Epithelial cell of proximal tubule (primary cell): Measurements from ENCODE around the gene ABCG4. TPM values are rescaled to one million over a fixed set of nuclear protein-coding genes. Genes with fewer than 3 reads are reported as not detected.
A peak's percentile ranks its signal among the peaks of the same experiment; 100 is the strongest.
"Not testable (repeated sequence)": the region's sequence is repeated elsewhere in the genome, so short reads cannot be mapped to it uniquely, and the experiment has no call there.

Experiments used
- DNase-seq: peaks from one replicate; pipeline ENCODE4 v3.0.0-alpha.2; 2011; ENCODE audit warnings: low read depth
- H3K4me3 ChIP-seq: 2 replicates; pipeline ENCODE4 v1.5.1; 2011; ENCODE audit warnings: low read depth, mild to moderate bottlenecking, low read length
- CTCF ChIP-seq: conservative IDR thresholded peaks from 2 replicates; pipeline ENCODE4 v1.5.1; 2012; ENCODE audit warnings: low read depth, mild to moderate bottlenecking, low read length
- total RNA-seq: library from RNA; depleted of rRNA; stranded (reverse); fragments of >200 nt; gene quantifications from 2 replicates; pipeline ENCODE4 v1.2.3, GENCODE V29; 2015

ABCG4 gene
- total RNA-seq, 1 donor from 2014 or later: not detected

- DNase-seq: no peak
- no peak overlapping the region for H3K4me3 ChIP-seq
- no peak for TF ChIP-seq CTCF
These were observed 32.2 kb downstream of the ABCG4 start for GRCh38 chr11:119180729-119181676.

GRCh38 chr11:119181677-119182412, 33.0 kb downstream of the ABCG4 start:
- no peak for TF ChIP-seq CTCF
- no peak overlapping the region for H3K4me3 ChIP-seq
- no peak for DNase-seq

- not testable (repeated sequence) for DNase-seq, H3K4me3 ChIP-seq
These were observed 35.5 kb downstream of the ABCG4 start for GRCh38 chr11:119184399-119184798.

GRCh38 chr11:119185981-119186634, 37.3 kb downstream of the ABCG4 start:
- no peak for DNase-seq
- no peak for TF ChIP-seq CTCF
- H3K4me3 ChIP-seq: peak overlapping the region; percentile 41

- TF ChIP-seq CTCF: no peak
- H3K4me3 ChIP-seq: no peak overlapping the region
- no peak for DNase-seq
These were observed 38.5 kb downstream of the ABCG4 start for GRCh38 chr11:119187123-119187892.

- H3K4me3 ChIP-seq: no peak overlapping the region
- TF ChIP-seq CTCF: no peak
These were observed 39.2 kb downstream of the ABCG4 start for GRCh38 chr11:119188067-119188466.

More at GRCh38 chr11:119188067-119188466, 39.2 kb downstream of the ABCG4 start:
- no peak for DNase-seq
